M059J (cell line): Measurements from ENCODE around the gene CDH22. TPM values are rescaled to one million over a fixed set of nuclear protein-coding genes. Genes with fewer than 3 reads are reported as not detected.

ENCODE experiments used
- total RNA-seq: library from RNA; depleted of rRNA; stranded (reverse); fragments of >200 nt; shearing (Covaris generic); gene quantifications from 2 replicates; pipeline ENCODE4 v1.2.3, GENCODE V29; 2014; rRNA removed

The CDH22 gene
- total RNA-seq, 1 experiment from 2014 or later = not detected

Other genes starting within 250 kb of the CDH22 start
- gene NCOA5, start 218.5 kb downstream of the CDH22 start, total RNA-seq = 20.0 and 24.0 TPM in 2 replicates
- not detected in 2 replicates for gene CD40, start 190.2 kb downstream of the CDH22 start, total RNA-seq
- gene ELMO2, start 98.1 kb upstream of the CDH22 start, total RNA-seq = 46.4 and 54.9 TPM in 2 replicates
- gene ZNF334, start 205.1 kb upstream of the CDH22 start, total RNA-seq = 1.0 and 1.9 TPM in 2 replicates
- gene OCSTAMP, start 242.2 kb upstream of the CDH22 start, total RNA-seq = not detected in 2 replicates